RWPE2 (cell line): ENCODE measurements around the gene FGD4.
A peak's percentile ranks its signal among the peaks of the same experiment; 100 is the strongest.

ENCODE experiments used
- ATAC-seq: fragments of 200-7000 bp; cut with Tn5 transposase; 3 replicates; pipeline ENCODE4 v1.9.1; 2021; ENCODE audit warnings: low read depth
- DNase-seq: peaks from one replicate; pipeline ENCODE4 v3.0.0-alpha.2; 2020; ENCODE audit warnings: low spot score
- H3K27ac ChIP-seq: fragments of 450-650 bp; 2 replicates; pipeline ENCODE4 v1.5.1; 2017; ENCODE audit warnings: mild to moderate bottlenecking; ENCODE audit not compliant: poor library complexity, severe bottlenecking
- H3K27me3 ChIP-seq: fragments of 250-450 bp; sonication (Bioruptor Pico); 2 replicates; pipeline ENCODE4 v1.5.1; 2021; ENCODE audit warnings: mild to moderate bottlenecking, moderate library complexity; ENCODE audit not compliant: insufficient read depth, poor library complexity, severe bottlenecking
- H3K36me3 ChIP-seq: fragments of 250-450 bp; sonication (Bioruptor Pico); 2 replicates; pipeline ENCODE4 v1.5.1; 2020; ENCODE audit warnings: low read depth, mild to moderate bottlenecking, moderate library complexity
- H3K4me1 ChIP-seq: fragments of 250-450 bp; sonication (Bioruptor Pico); 2 replicates; pipeline ENCODE4 v1.5.1; 2021; ENCODE audit warnings: mild to moderate bottlenecking, moderate library complexity; ENCODE audit not compliant: insufficient read depth, poor library complexity, severe bottlenecking
- H3K4me3 ChIP-seq: fragments of 250-450 bp; sonication (Bioruptor Pico); 2 replicates; pipeline ENCODE4 v1.5.1; 2021; ENCODE audit warnings: mild to moderate bottlenecking, moderate library complexity; ENCODE audit not compliant: severe bottlenecking
- H3K9me3 ChIP-seq: fragments of 250-450 bp; sonication (Bioruptor Pico); 2 replicates; pipeline ENCODE4 v1.5.1; 2021; ENCODE audit warnings: mild to moderate bottlenecking, moderate library complexity; ENCODE audit not compliant: severe bottlenecking
- TF ChIP-seq, protein P1 (sequence below): fragments of 450-650 bp; IDR thresholded peaks from one replicate; pipeline ENCODE4 v1.5.1; 2017; ENCODE audit warnings: mild to moderate bottlenecking, moderate library complexity; ENCODE audit not compliant: poor library complexity, severe bottlenecking

The FGD4 gene

DNA sequence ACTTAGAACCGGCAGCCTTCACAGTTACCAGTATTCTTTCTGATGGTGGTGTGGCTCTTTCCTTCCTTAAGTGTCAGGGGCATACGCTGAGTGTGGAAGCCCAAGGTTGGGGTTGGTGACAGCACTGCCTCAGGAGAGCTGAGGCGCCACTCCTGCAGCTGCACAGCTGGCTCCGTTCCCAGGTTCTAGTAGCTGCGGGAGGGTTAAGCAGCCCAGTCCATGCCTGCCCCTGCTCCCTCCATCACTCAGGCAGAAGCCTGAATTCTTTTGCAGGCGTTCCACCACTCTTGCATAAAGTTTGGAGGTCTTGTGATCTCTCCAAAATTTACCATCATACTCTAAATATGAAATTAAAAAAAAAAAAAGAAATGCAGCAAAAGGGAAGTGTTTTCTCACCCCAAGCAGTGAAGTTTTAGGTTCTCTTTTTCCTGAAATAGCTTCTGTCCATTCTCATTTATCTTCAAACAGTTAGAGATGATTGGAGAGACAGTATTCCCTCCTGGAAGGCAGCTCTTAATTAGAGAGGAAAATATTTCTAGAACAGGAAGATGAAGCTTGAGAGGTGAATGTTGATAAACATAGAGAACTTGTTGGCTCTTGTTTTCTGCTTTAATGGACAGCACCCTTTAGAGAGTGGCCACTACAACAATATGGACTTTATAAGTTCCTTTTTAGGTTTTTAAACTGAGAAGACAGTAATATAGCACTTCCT lies 136.1 kb downstream of the FGD4 start:
- Histone ChIP-seq H3K27me3 (no peaks in the 10 kb centered on the region), H3K4me1 (peaks cover 34% of the 10 kb centered on the region), H3K9me3 (no peaks in the 10 kb centered on the region), H3K4me3 (no peak overlapping the region), H3K27ac (peak overlapping the region; percentile 48), H3K36me3 (no peaks in the 10 kb centered on the region)
- DNase-seq (no peak), ATAC-seq (peak; percentile 62)
- TF ChIP-seq, protein P1, sequence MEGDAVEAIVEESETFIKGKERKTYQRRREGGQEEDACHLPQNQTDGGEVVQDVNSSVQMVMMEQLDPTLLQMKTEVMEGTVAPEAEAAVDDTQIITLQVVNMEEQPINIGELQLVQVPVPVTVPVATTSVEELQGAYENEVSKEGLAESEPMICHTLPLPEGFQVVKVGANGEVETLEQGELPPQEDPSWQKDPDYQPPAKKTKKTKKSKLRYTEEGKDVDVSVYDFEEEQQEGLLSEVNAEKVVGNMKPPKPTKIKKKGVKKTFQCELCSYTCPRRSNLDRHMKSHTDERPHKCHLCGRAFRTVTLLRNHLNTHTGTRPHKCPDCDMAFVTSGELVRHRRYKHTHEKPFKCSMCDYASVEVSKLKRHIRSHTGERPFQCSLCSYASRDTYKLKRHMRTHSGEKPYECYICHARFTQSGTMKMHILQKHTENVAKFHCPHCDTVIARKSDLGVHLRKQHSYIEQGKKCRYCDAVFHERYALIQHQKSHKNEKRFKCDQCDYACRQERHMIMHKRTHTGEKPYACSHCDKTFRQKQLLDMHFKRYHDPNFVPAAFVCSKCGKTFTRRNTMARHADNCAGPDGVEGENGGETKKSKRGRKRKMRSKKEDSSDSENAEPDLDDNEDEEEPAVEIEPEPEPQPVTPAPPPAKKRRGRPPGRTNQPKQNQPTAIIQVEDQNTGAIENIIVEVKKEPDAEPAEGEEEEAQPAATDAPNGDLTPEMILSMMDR, result no peak

DNA sequence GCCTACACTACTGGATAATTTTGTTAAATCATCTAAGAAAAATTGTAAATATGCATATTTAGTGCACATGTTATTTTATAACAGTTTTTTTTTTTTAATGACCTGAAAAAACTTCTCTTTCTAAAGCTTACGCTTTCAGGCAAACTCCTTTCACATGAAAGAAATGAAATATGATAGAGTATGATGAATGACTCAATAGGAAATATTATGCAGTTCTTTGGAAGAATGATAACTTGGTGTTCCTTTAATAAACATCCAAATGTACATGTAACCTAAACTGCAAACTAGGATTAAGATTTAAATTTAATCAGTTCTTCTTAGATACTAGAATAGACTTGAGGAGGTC lies 136.6 kb downstream of the FGD4 start:
- no peaks in the 10 kb centered on the region for H3K9me3 ChIP-seq
- no peak overlapping the region for H3K4me3 ChIP-seq
- no peaks in the 10 kb centered on the region for H3K36me3 ChIP-seq
- peaks cover 34% of the 10 kb centered on the region for H3K4me1 ChIP-seq
- ATAC-seq (no peak), DNase-seq (no peak)
- TF ChIP-seq, protein P1, result no peak
- H3K27me3 ChIP-seq, result no peaks in the 10 kb centered on the region
- peak overlapping the region; percentile 48 for H3K27ac ChIP-seq

- Histone ChIP-seq H3K4me1 (peaks cover 5% of the 10 kb centered on the region), H3K36me3 (no peaks in the 10 kb centered on the region), H3K4me3 (no peak overlapping the region), H3K27me3 (no peaks in the 10 kb centered on the region), H3K9me3 (no peaks in the 10 kb centered on the region), H3K27ac (no peak overlapping the region)
- no peak; the same call in 2 of the 3 replicates for ATAC-seq
- no peak for DNase-seq
- TF ChIP-seq, protein P1, result no peak
Observed at GRCh38 chr12:32541754-32542374, 142.5 kb downstream of the FGD4 start.

GRCh38 chr12:32542428-32543229 lies 143.3 kb downstream of the FGD4 start:
- TF ChIP-seq, protein P1, result no peak
- Histone ChIP-seq H3K4me3 (no peak overlapping the region), H3K27ac (no peak overlapping the region), H3K4me1 (peaks cover 5% of the 10 kb centered on the region), H3K36me3 (no peaks in the 10 kb centered on the region), H3K9me3 (no peaks in the 10 kb centered on the region), H3K27me3 (no peaks in the 10 kb centered on the region)
- no peak for ATAC-seq
- DNase-seq, result no peak
